ENCODE measurements around the gene BDH2. TPM values are rescaled to one million over a fixed set of nuclear protein-coding genes. Genes with fewer than 3 reads are reported as not detected.
A peak's percentile ranks its signal among the peaks of the same experiment; 100 is the strongest.

Gene BDH2
- total RNA-seq, 1 experiment from 2014 or later, result 10.1 TPM

DNA sequence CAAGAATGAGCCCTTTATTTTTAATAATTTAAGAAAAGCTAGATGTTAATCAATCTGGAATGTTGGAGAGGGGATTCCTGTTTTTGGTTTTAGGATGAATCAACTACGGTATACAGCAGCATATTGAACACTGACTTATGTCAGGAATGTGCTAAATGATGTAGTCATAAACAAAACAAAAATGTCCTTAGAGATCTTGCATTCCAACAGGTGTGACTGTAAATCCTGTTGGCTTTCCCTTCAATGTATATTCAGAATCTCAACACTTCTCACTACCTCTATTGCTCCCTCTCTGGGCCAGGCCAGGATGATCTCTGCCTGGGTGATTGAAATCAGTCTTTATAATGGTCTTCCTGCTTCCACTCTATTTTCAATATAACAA, 37.8 kb upstream of the BDH2 start:
- H3K27ac ChIP-seq, result peak overlapping the region; percentile 73
- intact Hi-C loops (cut with micrococcal nuclease; ENCODE audit: unreplicated experiment), result loop anchor here (5.0 kb wide), 1 partner anchor 795 kb away; no protein-coding TSS in a partner anchor

DNA sequence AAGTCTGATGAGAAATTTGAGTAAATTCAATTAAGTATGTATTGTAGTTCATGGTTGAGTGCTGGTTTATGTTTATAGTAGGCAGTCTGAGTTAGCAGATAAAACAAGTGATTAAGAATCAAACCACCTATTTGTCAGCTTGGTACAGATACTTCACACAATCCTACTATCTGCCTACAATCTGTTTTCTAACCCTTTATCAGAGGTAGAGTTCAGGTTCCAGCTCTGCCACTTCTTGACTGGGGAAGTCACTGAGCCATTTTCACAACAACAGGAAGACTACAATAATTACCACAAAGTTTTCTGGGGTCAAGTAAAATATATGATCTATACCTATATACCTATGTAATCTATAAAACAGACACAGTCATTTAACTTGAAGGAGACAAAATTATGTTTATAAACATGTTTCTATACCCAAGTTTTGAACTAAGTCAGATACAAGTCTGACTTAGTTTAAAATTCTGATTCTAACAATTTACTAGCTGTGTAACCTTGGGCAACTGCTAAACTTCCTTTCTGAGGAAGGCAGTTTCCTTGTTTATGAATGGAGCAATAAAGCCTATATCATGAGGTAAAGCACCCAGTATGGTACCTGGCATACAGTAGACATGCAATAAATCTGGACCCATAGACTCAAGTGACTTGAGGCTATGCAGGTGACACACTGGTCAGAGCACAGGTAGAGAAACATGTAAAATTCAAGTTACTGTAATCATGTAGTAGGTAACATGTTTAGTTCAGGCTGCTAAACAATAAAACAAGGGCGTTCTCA, 37.2 kb upstream of the BDH2 start:
- H3K36me3 ChIP-seq (ENCODE audit: low read depth), result peaks cover 4% of the 10 kb centered on the region; the same call in 1 of the 2 replicates
- no peak overlapping the region for H2AFZ ChIP-seq
- intact Hi-C loops (cut with micrococcal nuclease; ENCODE audit: unreplicated experiment), result loop anchor here (5.0 kb wide), 1 partner anchor 795 kb away; no protein-coding TSS in a partner anchor
- ChIA-PET CTCF (no interaction called here), POLR2A (ENCODE audit: unreplicated experiment) (no interaction called here)
- no peak overlapping the region for H3K4me3 ChIP-seq
- peak overlapping the region; percentile 53 for H3K27ac ChIP-seq
- H3F3A ChIP-seq (ENCODE audit: insufficient read depth, low read depth), result peaks cover 15% of the 10 kb centered on the region
- TF ChIP-seq EZH2 (IDR thresholded peaks at IDR 0.05; ENCODE audit: low read depth), result no peak
- no TSS peak for BruUV-seq (replicated peaks)
- H3K9me2 ChIP-seq (ENCODE audit: insufficient read depth), result no peaks in the 10 kb centered on the region
- no peak for DNase-seq
- H4K20me1 ChIP-seq (ENCODE audit: insufficient read depth), result no peaks in the 10 kb centered on the region
- H3K27me3 ChIP-seq (ENCODE audit: insufficient read depth, low read depth), result no peaks in the 10 kb centered on the region
- H3K4me2 ChIP-seq, result peak overlapping the region; percentile 44; the same call in 1 of the 2 replicates
- no peaks in the 10 kb centered on the region for H3K79me2 ChIP-seq (ENCODE audit: low read depth)
- H3K4me1 ChIP-seq (replicated peaks; ENCODE audit: insufficient read depth), result peaks cover 20% of the 10 kb centered on the region
- H3K9me3 ChIP-seq (ENCODE audit: insufficient read depth, low read depth), result no peaks in the 10 kb centered on the region

More for the DNA sequence above, 37.8 kb upstream of the BDH2 start:
- H3K4me3 ChIP-seq, result no peak overlapping the region
- peak overlapping the region; percentile 44 for H3K4me2 ChIP-seq
- no TSS peak for BruUV-seq (replicated peaks)
- H3K9me2 ChIP-seq (ENCODE audit: insufficient read depth), result no peaks in the 10 kb centered on the region
- peaks cover 20% of the 10 kb centered on the region for H3K4me1 ChIP-seq (replicated peaks; ENCODE audit: insufficient read depth)
- no peaks in the 10 kb centered on the region for H4K20me1 ChIP-seq (ENCODE audit: insufficient read depth)
- H3K36me3 ChIP-seq (ENCODE audit: low read depth), result peaks cover 4% of the 10 kb centered on the region; the same call in 1 of the 2 replicates
- no peak overlapping the region for H2AFZ ChIP-seq
- H3F3A ChIP-seq (ENCODE audit: insufficient read depth, low read depth), result peaks cover 15% of the 10 kb centered on the region
- peak; percentile 5 to 87 for DNase-seq
- H3K9me3 ChIP-seq (ENCODE audit: insufficient read depth, low read depth), result no peaks in the 10 kb centered on the region
- CTCF ChIA-PET, result no interaction called here
- H3K79me2 ChIP-seq (ENCODE audit: low read depth), result no peaks in the 10 kb centered on the region
- H3K27me3 ChIP-seq (ENCODE audit: insufficient read depth, low read depth), result no peaks in the 10 kb centered on the region
- no peak for TF ChIP-seq EZH2 (IDR thresholded peaks at IDR 0.05; ENCODE audit: low read depth)
- TF ChIP-seq, protein P1, sequence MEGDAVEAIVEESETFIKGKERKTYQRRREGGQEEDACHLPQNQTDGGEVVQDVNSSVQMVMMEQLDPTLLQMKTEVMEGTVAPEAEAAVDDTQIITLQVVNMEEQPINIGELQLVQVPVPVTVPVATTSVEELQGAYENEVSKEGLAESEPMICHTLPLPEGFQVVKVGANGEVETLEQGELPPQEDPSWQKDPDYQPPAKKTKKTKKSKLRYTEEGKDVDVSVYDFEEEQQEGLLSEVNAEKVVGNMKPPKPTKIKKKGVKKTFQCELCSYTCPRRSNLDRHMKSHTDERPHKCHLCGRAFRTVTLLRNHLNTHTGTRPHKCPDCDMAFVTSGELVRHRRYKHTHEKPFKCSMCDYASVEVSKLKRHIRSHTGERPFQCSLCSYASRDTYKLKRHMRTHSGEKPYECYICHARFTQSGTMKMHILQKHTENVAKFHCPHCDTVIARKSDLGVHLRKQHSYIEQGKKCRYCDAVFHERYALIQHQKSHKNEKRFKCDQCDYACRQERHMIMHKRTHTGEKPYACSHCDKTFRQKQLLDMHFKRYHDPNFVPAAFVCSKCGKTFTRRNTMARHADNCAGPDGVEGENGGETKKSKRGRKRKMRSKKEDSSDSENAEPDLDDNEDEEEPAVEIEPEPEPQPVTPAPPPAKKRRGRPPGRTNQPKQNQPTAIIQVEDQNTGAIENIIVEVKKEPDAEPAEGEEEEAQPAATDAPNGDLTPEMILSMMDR (conservative IDR thresholded peaks at IDR 0.05), result no peak
- POLR2A ChIA-PET (ENCODE audit: unreplicated experiment), result no interaction called here

DNA sequence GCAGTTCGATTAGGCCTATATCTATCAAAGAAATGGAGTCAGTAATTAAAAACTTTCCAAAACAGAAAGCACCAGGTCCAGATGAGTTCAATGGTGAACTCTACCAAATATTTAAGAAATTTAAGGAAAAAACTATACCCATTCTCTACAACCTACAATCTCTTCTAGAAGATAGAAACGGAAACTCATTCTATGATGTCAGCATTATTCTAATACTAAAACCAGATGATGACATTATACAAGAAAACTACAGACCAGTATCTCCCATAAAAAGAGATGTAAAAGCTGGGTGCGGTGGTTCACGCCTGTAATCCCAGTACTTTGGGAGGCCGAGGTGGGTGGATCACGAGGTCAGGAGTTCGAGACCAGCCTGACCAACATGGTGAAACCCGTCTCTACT, 29.5 kb upstream of the BDH2 start:
- DNase-seq, result no peak
- Histone ChIP-seq H3K4me3 (no peak overlapping the region), H3K79me2 (ENCODE audit: low read depth) (no peaks in the 10 kb centered on the region), H4K20me1 (ENCODE audit: insufficient read depth) (no peaks in the 10 kb centered on the region), H3K9me3 (ENCODE audit: insufficient read depth, low read depth) (no peaks in the 10 kb centered on the region), H2AFZ (no peak overlapping the region), H3K4me1 (replicated peaks; ENCODE audit: insufficient read depth) (no peaks in the 10 kb centered on the region), H3K27me3 (ENCODE audit: insufficient read depth, low read depth) (no peaks in the 10 kb centered on the region), H3K9me2 (ENCODE audit: insufficient read depth) (no peaks in the 10 kb centered on the region), H3K27ac (no peak overlapping the region), H3F3A (ENCODE audit: insufficient read depth, low read depth) (no peaks in the 10 kb centered on the region), H3K4me2 (no peak overlapping the region), H3K36me3 (ENCODE audit: low read depth) (no peaks in the 10 kb centered on the region)
- intact Hi-C loops (cut with micrococcal nuclease; ENCODE audit: unreplicated experiment), result no loop called here
- ChIA-PET CTCF (no interaction called here), POLR2A (ENCODE audit: unreplicated experiment) (no interaction called here)
- no TSS peak for BruUV-seq (replicated peaks)
- TF ChIP-seq, protein P1 (conservative IDR thresholded peaks at IDR 0.05), result no peak
- no peak for TF ChIP-seq EZH2 (IDR thresholded peaks at IDR 0.05; ENCODE audit: low read depth)
